Measurements from ENCODE around the gene PSMG4. TPM values are rescaled to one million over a fixed set of nuclear protein-coding genes. Genes with fewer than 3 reads are reported as not detected.

Gene PSMG4
- total RNA-seq, 2 donors from 2014 or later: 9.9 to 13.8 TPM

- intact Hi-C loops (cut with DNase I, micrococcal nuclease): no loop called here
- ATAC-seq: peak; percentile 67
- no peak for DNase-seq
Observed at GRCh38 chr6:3310703-3311102, 52.0 kb downstream of the PSMG4 start.

GRCh38 chr6:3311826-3312225 lies 53.1 kb downstream of the PSMG4 start:
- intact Hi-C loops (cut with DNase I, micrococcal nuclease): no loop called here
- no peak for DNase-seq
- ATAC-seq: no peak

GRCh38 chr6:3312604-3313231 lies 54.0 kb downstream of the PSMG4 start:
- DNase-seq (no peak), ATAC-seq (peak; percentile 3)
- intact Hi-C loops (cut with DNase I, micrococcal nuclease): no loop called here

GRCh38 chr6:3314176-3314575 lies 55.4 kb downstream of the PSMG4 start:
- ATAC-seq (no peak), DNase-seq (no peak)
- intact Hi-C loops (cut with DNase I, micrococcal nuclease): no loop called here

GRCh38 chr6:3314621-3315467 lies 56.1 kb downstream of the PSMG4 start:
- ATAC-seq (no peak), DNase-seq (no peak)
- intact Hi-C loops (cut with DNase I, micrococcal nuclease): no loop called here

GRCh38 chr6:3315841-3316240 lies 57.1 kb downstream of the PSMG4 start:
- no peak for ATAC-seq
- intact Hi-C loops (cut with DNase I, micrococcal nuclease): no loop called here
- peak in 1 of 2 donors; percentile 4 for DNase-seq

GRCh38 chr6:3316331-3316730 lies 57.6 kb downstream of the PSMG4 start:
- DNase-seq (no peak), ATAC-seq (no peak)
- intact Hi-C loops (cut with DNase I, micrococcal nuclease): no loop called here

GRCh38 chr6:3316818-3317217 lies 58.1 kb downstream of the PSMG4 start:
- DNase-seq (peak in 1 of 2 donors; percentile 10), ATAC-seq (no peak)
- intact Hi-C loops (cut with DNase I, micrococcal nuclease): no loop called here

Other genes starting within 250 kb of the PSMG4 start
- gene RIPK1, start 190.5 kb upstream of the PSMG4 start, total RNA-seq: 10 to 100 TPM; 30.2 to 35.0 TPM
- gene BPHL, start 140.2 kb upstream of the PSMG4 start, total RNA-seq: 10 to 100 TPM; 25.5 to 27.6 TPM
- 10 to 100 TPM; 19.5 to 54.3 TPM for gene TUBB2A, start 101.4 kb upstream of the PSMG4 start, total RNA-seq
- 1 to 10 TPM; 1.2 to 2.7 TPM for gene TUBB2B, start 31.3 kb upstream of the PSMG4 start, total RNA-seq
- 10 to 100 TPM; 75.2 to 98.6 TPM for gene SLC22A23, start 198.1 kb downstream of the PSMG4 start, total RNA-seq